Neural progenitor cell (in vitro differentiated cells): Measurements from ENCODE around the gene DHRS12. TPM values are rescaled to one million over a fixed set of nuclear protein-coding genes. Genes with fewer than 3 reads are reported as not detected.

ENCODE experiments used
- DNase-seq: peaks from one replicate; pipeline ENCODE4 v3.0.0-alpha.2; 2016; ENCODE audit warnings: low spot score
- H2AFZ ChIP-seq: fragments of 200-600 bp; sonication (generic); replicated peaks from 2 replicates; pipeline ENCODE4 v1.6.1; 2016; ENCODE audit warnings: antibody characterized with exemption
- H3F3A ChIP-seq: fragments of 200-600 bp; sonication (generic); 2 replicates; pipeline ENCODE4 v1.6.1; 2016; ENCODE audit warnings: antibody characterized with exemption, low read depth
- H3K27ac ChIP-seq: fragments of 200-600 bp; sonication (generic); 2 replicates; pipeline ENCODE4 v1.5.1; 2016; ENCODE audit warnings: mild to moderate bottlenecking
- H3K27me3 ChIP-seq: fragments of 200-600 bp; sonication (generic); 2 replicates; pipeline ENCODE4 v1.6.1; 2016; ENCODE audit warnings: mild to moderate bottlenecking, moderate library complexity
- H3K36me3 ChIP-seq: fragments of 200-600 bp; sonication (generic); 2 replicates; pipeline ENCODE4 v1.5.1; 2016
- H3K4me1 ChIP-seq: fragments of 200-600 bp; sonication (generic); 2 replicates; pipeline ENCODE4 v1.6.1; 2016; ENCODE audit warnings: mixed run types
- H3K4me2 ChIP-seq: fragments of 200-600 bp; sonication (generic); 2 replicates; pipeline ENCODE4 v1.6.1; 2016
- H3K4me3 ChIP-seq: fragments of 200-600 bp; sonication (generic); 2 replicates; pipeline ENCODE4 v1.5.1; 2016
- H3K79me2 ChIP-seq: fragments of 200-600 bp; sonication (generic); 2 replicates; pipeline ENCODE4 v1.6.1; 2016; ENCODE audit warnings: low read depth
- H3K9ac ChIP-seq: fragments of 200-600 bp; sonication (generic); 2 replicates; pipeline ENCODE4 v1.6.1; 2016
- H3K9me3 ChIP-seq: fragments of 200-600 bp; sonication (generic); 2 replicates; pipeline ENCODE4 v1.5.1; 2016; ENCODE audit warnings: low read depth
- H4K20me1 ChIP-seq: fragments of 200-600 bp; sonication (generic); 2 replicates; pipeline ENCODE4 v1.6.1; 2016; ENCODE audit warnings: low read depth
- H3K27ac Mint-ChIP-seq: 3 replicates; pipeline ENCODE4 v1.8.0; 2021; ENCODE audit warnings: mixed read lengths
- H3K27me3 Mint-ChIP-seq: 2 replicates; pipeline ENCODE4 v1.8.0; 2022; ENCODE audit warnings: low read depth, mild to moderate bottlenecking, inconsistent platforms, moderate library complexity, mixed read lengths; ENCODE audit not compliant: insufficient read depth
- H3K36me3 Mint-ChIP-seq: 3 replicates; pipeline ENCODE4 v1.8.0; 2021; ENCODE audit warnings: mixed read lengths
- H3K4me1 Mint-ChIP-seq: 3 replicates; pipeline ENCODE4 v1.8.0; 2021; ENCODE audit warnings: mixed read lengths
- H3K4me3 Mint-ChIP-seq: 3 replicates; pipeline ENCODE4 v1.8.0; 2021; ENCODE audit warnings: mild to moderate bottlenecking, moderate library complexity, mixed read lengths
- H3K9me3 Mint-ChIP-seq: 3 replicates; pipeline ENCODE4 v1.8.0; 2020; ENCODE audit warnings: mixed read lengths
- CTCF ChIP-seq: fragments of 200-600 bp; sonication (generic); IDR thresholded peaks from 2 replicates; pipeline ENCODE4 v1.5.1; 2017; ENCODE audit warnings: antibody characterized with exemption, mild to moderate bottlenecking
- EZH2 ChIP-seq: fragments of 200-600 bp; sonication (generic); IDR thresholded peaks from 2 replicates; pipeline ENCODE4 v1.6.1; 2017; ENCODE audit warnings: antibody characterized with exemption, mild to moderate bottlenecking, moderate library complexity
- EZH2phosphoT487 ChIP-seq: fragments of 200-600 bp; sonication (generic); IDR thresholded peaks from 2 replicates; pipeline ENCODE4 v1.6.1; 2017; ENCODE audit warnings: antibody characterized with exemption
- total RNA-seq: library from RNA; depleted of rRNA; stranded (reverse); fragments of >200 nt; gene quantifications from 2 replicates; pipeline ENCODE4 v1.2.3, GENCODE V29; 2015; ENCODE audit warnings: low replicate concordance

The DHRS12 gene
- total RNA-seq, 1 donor from 2014 or later = 5.2 TPM

GRCh38 chr13:51778392-51778791, 25.6 kb downstream of the DHRS12 start:
- Histone ChIP-seq H3K9ac (no peak overlapping the region), H3K79me2 (no peaks in the 10 kb centered on the region), H2AFZ (no peak overlapping the region), H3K9me3 (no peaks in the 10 kb centered on the region), H4K20me1 (no peaks in the 10 kb centered on the region), H3K36me3 (no peaks in the 10 kb centered on the region), H3K4me3 (no peak overlapping the region), H3F3A (no peaks in the 10 kb centered on the region), H3K4me1 (peaks cover 3% of the 10 kb centered on the region), H3K4me2 (no peak overlapping the region), H3K27me3 (no peaks in the 10 kb centered on the region), H3K27ac (no peak overlapping the region)
- Mint-ChIP-seq H3K27ac (peak overlapping the region; percentile 33), H3K4me3 (no peak overlapping the region), H3K4me1 (peaks cover 18% of the 10 kb centered on the region), H3K9me3 (no peaks in the 10 kb centered on the region), H3K36me3 (peaks cover 3% of the 10 kb centered on the region), H3K27me3 (peaks cover 5% of the 10 kb centered on the region)
- no peak for TF ChIP-seq CTCF
- TF ChIP-seq EZH2 = no peak
- no peak for TF ChIP-seq EZH2phosphoT487
- DNase-seq = no peak

- no peaks in the 10 kb centered on the region for H3K9me3 ChIP-seq
- peaks cover 3% of the 10 kb centered on the region for H3K36me3 Mint-ChIP-seq
- no peaks in the 10 kb centered on the region for H3K4me1 ChIP-seq
- no peak overlapping the region for H3K4me2 ChIP-seq
- H3K27ac Mint-ChIP-seq = no peak overlapping the region
- TF ChIP-seq CTCF (no peak), EZH2phosphoT487 (no peak), EZH2 (no peak)
- H3F3A ChIP-seq = no peaks in the 10 kb centered on the region
- no peak overlapping the region for H3K4me3 ChIP-seq
- no peaks in the 10 kb centered on the region for H3K36me3 ChIP-seq
- no peaks in the 10 kb centered on the region for H3K27me3 ChIP-seq
- peaks cover 5% of the 10 kb centered on the region for H3K27me3 Mint-ChIP-seq
- no peak overlapping the region for H3K4me3 Mint-ChIP-seq
- peaks cover 14% of the 10 kb centered on the region for H3K4me1 Mint-ChIP-seq
- H2AFZ ChIP-seq = no peak overlapping the region
- H3K27ac ChIP-seq = no peak overlapping the region
- no peak overlapping the region for H3K9ac ChIP-seq
- no peaks in the 10 kb centered on the region for H3K9me3 Mint-ChIP-seq
- H4K20me1 ChIP-seq = no peaks in the 10 kb centered on the region
- DNase-seq = no peak
- no peaks in the 10 kb centered on the region for H3K79me2 ChIP-seq
Observed at GRCh38 chr13:51777921-51778320, 26.0 kb downstream of the DHRS12 start.

- H3K4me3 ChIP-seq = no peak overlapping the region
- H3K79me2 ChIP-seq = no peaks in the 10 kb centered on the region
- Mint-ChIP-seq H3K4me1 (peaks cover 8% of the 10 kb centered on the region), H3K36me3 (peaks cover 5% of the 10 kb centered on the region), H3K27ac (no peak overlapping the region), H3K9me3 (no peaks in the 10 kb centered on the region), H3K27me3 (peaks cover 4% of the 10 kb centered on the region), H3K4me3 (no peak overlapping the region)
- no peaks in the 10 kb centered on the region for H3K4me1 ChIP-seq
- H3K4me2 ChIP-seq = no peak overlapping the region
- no peak overlapping the region for H3K27ac ChIP-seq
- DNase-seq = no peak
- H3K36me3 ChIP-seq = no peaks in the 10 kb centered on the region
- H3K9me3 ChIP-seq = no peaks in the 10 kb centered on the region
- H4K20me1 ChIP-seq = no peaks in the 10 kb centered on the region
- no peak overlapping the region for H2AFZ ChIP-seq
- no peak overlapping the region for H3K9ac ChIP-seq
- TF ChIP-seq EZH2phosphoT487 = no peak
- TF ChIP-seq EZH2 = no peak
- TF ChIP-seq CTCF = no peak
- H3F3A ChIP-seq = no peaks in the 10 kb centered on the region
- H3K27me3 ChIP-seq = no peaks in the 10 kb centered on the region
Observed at GRCh38 chr13:51776179-51776578, 27.8 kb downstream of the DHRS12 start.
